ENCODE data around the gene KLF8.

Gene KLF8

DNA sequence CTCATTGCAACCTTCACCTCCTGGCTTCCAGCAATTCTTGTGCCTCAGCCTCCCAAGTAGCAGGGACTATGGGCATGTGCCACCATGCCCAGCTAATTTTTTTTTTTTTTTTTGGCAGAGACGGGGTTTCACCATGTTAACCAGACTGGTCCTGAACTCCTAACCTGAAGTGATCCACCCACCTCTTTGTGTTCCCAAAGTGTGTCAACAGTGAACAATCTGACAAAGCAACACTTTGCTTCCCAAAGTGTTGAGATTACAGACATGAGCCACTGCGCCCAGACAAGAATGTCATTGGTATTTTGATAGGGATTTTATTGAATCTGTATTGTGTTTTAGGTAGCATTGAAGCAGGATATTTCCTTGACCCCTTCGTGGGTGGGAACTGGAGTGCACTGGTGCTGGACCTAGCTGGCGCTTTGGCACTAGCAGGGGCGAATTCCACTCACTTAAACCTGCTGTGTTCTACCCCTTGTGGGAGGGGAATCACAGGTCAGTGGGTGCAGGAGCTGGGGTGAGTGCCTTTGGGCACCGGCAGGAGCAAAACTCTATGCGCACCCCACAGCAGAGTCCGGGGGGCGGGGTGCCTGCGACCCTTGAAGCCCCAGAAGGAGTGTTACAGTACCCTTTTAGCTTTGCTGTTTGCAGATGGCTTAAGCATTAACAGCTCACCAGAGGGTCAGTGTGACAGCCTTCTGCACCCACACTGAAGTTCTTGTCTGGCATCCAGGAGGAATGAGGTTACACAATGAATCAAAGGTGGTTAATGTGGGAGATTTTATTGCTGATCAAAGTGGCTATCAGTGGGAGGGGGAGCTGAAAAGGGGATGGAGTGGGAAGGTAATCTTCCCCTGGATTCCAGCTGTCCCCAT lies 21.9 kb downstream of the KLF8 start:
- no peak for DNase-seq (ENCODE audit: low read depth)
- no peak overlapping the region for H3K4me3 ChIP-seq (ENCODE audit: low read depth, low read length)
- no peak for TF ChIP-seq CTCF (IDR thresholded peaks at IDR 0.05; ENCODE audit: low read depth, low read length, missing control alignments)

- no peak overlapping the region for H3K4me3 ChIP-seq (ENCODE audit: low read depth, low read length)
- TF ChIP-seq CTCF (IDR thresholded peaks at IDR 0.05; ENCODE audit: low read depth, low read length, missing control alignments): no peak
- DNase-seq (ENCODE audit: low read depth): no peak
Measured at GRCh38 chrX:56268888-56269287, 36.7 kb downstream of the KLF8 start.

- TF ChIP-seq CTCF (IDR thresholded peaks at IDR 0.05; ENCODE audit: low read depth, low read length, missing control alignments): no peak
- no peak for DNase-seq (ENCODE audit: low read depth)
- no peak overlapping the region for H3K4me3 ChIP-seq (ENCODE audit: low read depth, low read length)
Measured at GRCh38 chrX:56278692-56279091, 46.5 kb downstream of the KLF8 start.

DNA sequence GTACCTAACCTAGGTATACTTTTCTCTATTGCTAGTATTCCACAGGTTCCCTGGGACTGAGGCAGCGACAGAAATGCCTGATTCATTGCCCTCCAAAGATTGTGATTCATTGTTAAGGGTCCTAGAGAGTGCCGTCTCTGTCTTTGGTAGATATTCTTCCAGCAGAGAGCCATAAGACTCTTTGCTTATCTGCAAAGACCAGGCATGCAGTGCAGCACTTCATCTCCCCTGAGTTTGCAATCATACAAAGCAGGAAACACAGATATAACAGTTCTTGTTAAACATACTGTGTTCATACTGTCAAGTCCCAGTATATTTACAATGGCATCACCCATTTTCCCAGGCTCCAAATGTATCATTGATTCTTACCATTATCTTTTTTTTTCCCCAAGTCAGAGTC lies 47.7 kb downstream of the KLF8 start:
- H3K4me3 ChIP-seq (ENCODE audit: low read depth, low read length): no peak overlapping the region
- no peak for DNase-seq (ENCODE audit: low read depth)
- TF ChIP-seq CTCF (IDR thresholded peaks at IDR 0.05; ENCODE audit: low read depth, low read length, missing control alignments): no peak

- H3K4me3 ChIP-seq (ENCODE audit: low read depth, low read length): no peak overlapping the region
- DNase-seq (ENCODE audit: low read depth): no peak
- no peak for TF ChIP-seq CTCF (IDR thresholded peaks at IDR 0.05; ENCODE audit: low read depth, low read length, missing control alignments)
Measured at GRCh38 chrX:56281789-56282188, 49.6 kb downstream of the KLF8 start.

DNA sequence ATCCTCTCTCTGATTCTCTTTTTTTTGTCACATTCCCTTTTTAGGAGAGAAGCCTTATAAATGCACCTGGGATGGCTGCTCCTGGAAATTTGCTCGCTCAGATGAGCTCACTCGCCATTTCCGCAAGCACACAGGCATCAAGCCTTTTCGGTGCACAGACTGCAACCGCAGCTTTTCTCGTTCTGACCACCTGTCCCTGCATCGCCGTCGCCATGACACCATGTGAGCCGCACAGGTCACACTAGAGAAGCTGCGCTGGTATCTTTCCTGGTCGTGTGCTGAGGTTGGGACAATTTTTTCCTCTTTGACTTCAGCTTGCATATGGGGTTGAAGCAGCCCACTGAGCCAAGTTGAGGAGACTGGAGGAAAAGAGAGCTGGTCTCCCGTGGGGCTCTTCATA lies 52.1 kb downstream of the KLF8 start:
- DNase-seq (ENCODE audit: low read depth): no peak
- no peak for TF ChIP-seq CTCF (IDR thresholded peaks at IDR 0.05; ENCODE audit: low read depth, low read length, missing control alignments)
- H3K4me3 ChIP-seq (ENCODE audit: low read depth, low read length): no peak overlapping the region

DNA sequence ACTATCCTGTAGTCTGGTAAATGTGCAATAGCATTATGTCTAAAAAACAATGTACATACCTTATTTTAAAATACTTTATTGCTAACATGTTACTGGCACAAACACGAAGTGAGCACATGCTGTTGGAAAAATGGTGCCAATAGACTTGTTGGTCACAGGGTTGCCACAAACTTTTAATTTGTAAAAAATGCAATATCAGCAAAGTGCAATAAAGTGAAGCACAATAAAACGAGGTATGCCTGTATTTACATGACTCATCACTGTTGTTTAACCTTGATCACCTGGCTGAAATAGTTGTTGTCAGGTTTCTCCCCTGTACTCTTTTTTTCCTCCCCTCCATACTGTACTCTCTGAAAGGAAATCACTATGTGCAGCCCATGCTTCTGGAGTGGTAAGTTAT lies 56.5 kb downstream of the KLF8 start:
- DNase-seq (ENCODE audit: low read depth): no peak
- no peak for TF ChIP-seq CTCF (IDR thresholded peaks at IDR 0.05; ENCODE audit: low read depth, low read length, missing control alignments)
- H3K4me3 ChIP-seq (ENCODE audit: low read depth, low read length): no peak overlapping the region
